ENCODE measurements around the gene SGTB. TPM values are rescaled to one million over a fixed set of nuclear protein-coding genes. Genes with fewer than 3 reads are reported as not detected.

SGTB gene
- total RNA-seq, 1 experiment from 2014 or later = 19.1 TPM

DNA sequence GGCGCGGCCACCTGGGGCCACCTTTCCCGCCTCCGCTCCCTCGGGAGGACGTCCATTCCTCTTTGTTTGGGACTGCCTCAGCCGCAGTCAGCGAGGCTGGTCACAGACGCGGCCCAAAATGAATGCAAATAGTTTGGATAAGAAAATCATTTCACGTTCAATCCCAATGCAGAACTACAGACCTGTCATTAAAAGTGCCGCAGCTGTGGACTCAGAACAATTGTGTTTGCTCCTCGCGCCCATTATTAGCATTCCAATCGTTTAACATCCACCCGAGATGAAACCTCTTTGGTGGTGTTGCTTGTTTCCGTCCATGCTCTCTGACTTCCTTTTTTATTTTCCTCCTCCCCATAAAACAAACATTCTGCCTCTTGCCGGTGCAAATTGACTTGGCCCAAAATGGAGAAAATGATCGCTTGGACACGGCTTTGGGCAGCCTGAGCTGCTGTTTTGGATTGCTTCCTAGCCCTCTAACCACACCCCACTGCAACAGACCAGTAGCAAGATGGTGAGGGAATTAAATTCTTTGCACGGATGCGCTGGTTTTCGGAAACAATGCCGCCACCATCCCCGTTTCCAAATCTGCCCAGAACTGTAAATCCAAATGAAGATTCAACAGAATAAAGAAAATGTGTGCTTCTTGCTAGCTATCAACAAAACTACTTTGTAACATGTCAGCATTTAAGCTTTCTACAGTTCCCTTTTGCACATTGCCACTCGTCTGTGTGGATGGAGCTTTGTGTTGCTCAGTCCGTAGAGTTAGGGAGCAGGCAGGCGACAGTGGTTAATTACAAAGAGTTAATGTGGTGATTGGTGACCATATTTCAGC, 880 bp upstream of the SGTB start:
- Histone ChIP-seq H3K4me3 (ENCODE audit: low read depth, low read length, poor library complexity, severe bottlenecking) (peak overlapping the region; percentile 77), H3K9me3 (ENCODE audit: low read depth, low read length, poor library complexity, severe bottlenecking) (no peaks in the 10 kb centered on the region), H3K27ac (ENCODE audit: low read depth, low read length, poor library complexity, severe bottlenecking) (peak overlapping the region; percentile 85), H3K4me1 (ENCODE audit: insufficient read depth, low read length, poor library complexity, severe bottlenecking) (peaks cover 16% of the 10 kb centered on the region), H3K36me3 (ENCODE audit: insufficient read depth, low read length, poor library complexity, severe bottlenecking) (no peaks in the 10 kb centered on the region), H3K27me3 (replicated peaks; ENCODE audit: insufficient read depth, low read depth, low read length, poor library complexity) (no peaks in the 10 kb centered on the region)
- ChIA-PET CTCF (interaction anchor here (0.6 kb wide), 1 partner anchor 504 kb away, joined by 3 read pairs; no protein-coding TSS in a partner anchor), POLR2A (ENCODE audit: low non-redundant PET) (interaction anchor here (0.7 kb wide), 1 partner anchor 112 kb away, joined by 4 read pairs; no protein-coding TSS in a partner anchor)
- no peak for TF ChIP-seq EZH2 (IDR thresholded peaks at IDR 0.05; ENCODE audit: borderline replicate concordance, low read depth, low read length, poor library complexity, severe bottlenecking)
- TF ChIP-seq, protein P1, sequence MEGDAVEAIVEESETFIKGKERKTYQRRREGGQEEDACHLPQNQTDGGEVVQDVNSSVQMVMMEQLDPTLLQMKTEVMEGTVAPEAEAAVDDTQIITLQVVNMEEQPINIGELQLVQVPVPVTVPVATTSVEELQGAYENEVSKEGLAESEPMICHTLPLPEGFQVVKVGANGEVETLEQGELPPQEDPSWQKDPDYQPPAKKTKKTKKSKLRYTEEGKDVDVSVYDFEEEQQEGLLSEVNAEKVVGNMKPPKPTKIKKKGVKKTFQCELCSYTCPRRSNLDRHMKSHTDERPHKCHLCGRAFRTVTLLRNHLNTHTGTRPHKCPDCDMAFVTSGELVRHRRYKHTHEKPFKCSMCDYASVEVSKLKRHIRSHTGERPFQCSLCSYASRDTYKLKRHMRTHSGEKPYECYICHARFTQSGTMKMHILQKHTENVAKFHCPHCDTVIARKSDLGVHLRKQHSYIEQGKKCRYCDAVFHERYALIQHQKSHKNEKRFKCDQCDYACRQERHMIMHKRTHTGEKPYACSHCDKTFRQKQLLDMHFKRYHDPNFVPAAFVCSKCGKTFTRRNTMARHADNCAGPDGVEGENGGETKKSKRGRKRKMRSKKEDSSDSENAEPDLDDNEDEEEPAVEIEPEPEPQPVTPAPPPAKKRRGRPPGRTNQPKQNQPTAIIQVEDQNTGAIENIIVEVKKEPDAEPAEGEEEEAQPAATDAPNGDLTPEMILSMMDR (conservative IDR thresholded peaks at IDR 0.05; ENCODE audit: low read depth, low read length) = no peak
- peak; percentile 58 for DNase-seq (ENCODE audit: low spot score)
- intact Hi-C loops (cut with micrococcal nuclease; ENCODE audit: unreplicated experiment) = loop anchor here (2.0 to 10.0 kb wide), 2 partner anchors 202 to 422 kb away; partner anchors contain the start of gene SREK1
- BruUV-seq (replicated peaks) = TSS peak; percentile 66

DNA sequence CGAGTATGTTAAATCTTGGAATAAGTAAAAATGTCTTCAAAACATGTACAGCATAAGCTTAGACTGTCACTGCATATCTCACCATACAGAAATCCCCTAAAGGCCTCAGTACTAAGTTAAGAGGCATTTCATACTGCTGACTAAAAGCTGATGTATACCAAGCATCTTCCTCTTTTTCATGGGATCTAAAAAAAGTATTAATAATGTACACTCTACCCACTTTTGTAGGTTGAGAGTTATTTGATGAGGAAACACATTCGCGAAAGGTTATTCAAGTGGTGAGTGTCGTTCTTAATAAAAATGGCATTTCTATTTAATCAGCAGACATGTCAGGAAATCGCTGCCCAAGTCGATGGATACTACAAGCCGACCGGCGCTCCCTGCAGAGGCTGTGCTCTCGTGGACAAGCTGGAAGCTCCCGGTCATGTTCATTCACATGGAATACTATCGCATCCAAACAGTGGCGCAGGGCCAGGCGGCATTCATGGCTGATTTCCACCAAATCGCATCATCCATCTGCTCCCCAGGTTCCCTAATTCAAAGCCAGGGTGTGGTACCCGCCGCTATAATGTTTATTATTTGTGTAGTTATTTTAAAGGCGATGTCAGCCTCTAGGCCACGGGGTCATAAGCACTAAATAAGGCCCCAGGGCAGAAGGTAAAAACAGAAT, 724 bp downstream of the SGTB start:
- DNase-seq (ENCODE audit: low spot score) = peak; percentile 57
- intact Hi-C loops (cut with micrococcal nuclease; ENCODE audit: unreplicated experiment) = loop anchor here (10.0 kb wide), 1 partner anchor 424 kb away; the partner anchor contains the start of gene SREK1
- peaks cover 16% of the 10 kb centered on the region for H3K4me1 ChIP-seq (ENCODE audit: insufficient read depth, low read length, poor library complexity, severe bottlenecking)

DNA sequence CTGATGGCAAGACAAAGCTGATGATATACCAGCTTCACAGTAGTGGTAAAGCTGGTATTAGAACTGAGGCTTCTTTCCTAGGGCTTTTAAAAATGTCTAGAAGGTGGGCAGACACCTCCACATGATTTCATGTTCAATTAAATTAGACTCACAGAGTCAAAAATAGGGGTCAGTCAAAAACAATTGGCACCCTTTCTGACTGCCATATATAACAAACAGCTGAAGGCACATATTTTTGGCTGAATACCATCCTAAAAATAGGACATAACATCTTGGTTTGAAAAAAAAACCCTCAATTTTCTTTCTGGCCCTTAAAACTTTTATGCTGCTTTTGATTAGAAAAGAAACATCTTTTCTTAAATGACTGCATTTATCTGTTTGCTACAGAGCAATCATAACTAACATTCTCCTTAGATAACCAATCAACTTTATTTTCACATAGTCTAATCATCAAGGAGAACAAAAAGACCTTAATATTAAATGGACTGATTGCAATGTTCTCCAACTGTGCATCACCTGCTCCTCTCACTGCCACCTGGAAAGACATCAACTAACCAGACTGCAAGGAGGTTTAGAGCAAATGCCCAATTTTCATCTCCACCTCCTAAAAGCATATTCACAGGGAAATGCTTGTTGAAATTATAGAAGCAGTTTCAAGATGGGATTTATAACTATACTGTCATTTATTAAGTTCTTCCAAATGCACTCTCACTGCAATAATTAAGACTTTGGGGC, 3.2 kb downstream of the SGTB start:
- POLR2A ChIA-PET (ENCODE audit: low non-redundant PET) = no interaction called here
- CTCF ChIA-PET = no interaction called here

More for the DNA sequence above, 724 bp downstream of the SGTB start:
- Histone ChIP-seq H3K4me3 (ENCODE audit: low read depth, low read length, poor library complexity, severe bottlenecking) (peak overlapping the region; percentile 77), H3K9me3 (ENCODE audit: low read depth, low read length, poor library complexity, severe bottlenecking) (no peaks in the 10 kb centered on the region), H3K27me3 (replicated peaks; ENCODE audit: insufficient read depth, low read depth, low read length, poor library complexity) (no peaks in the 10 kb centered on the region), H3K36me3 (ENCODE audit: insufficient read depth, low read length, poor library complexity, severe bottlenecking) (no peaks in the 10 kb centered on the region), H3K27ac (ENCODE audit: low read depth, low read length, poor library complexity, severe bottlenecking) (peak overlapping the region; percentile 85)
- BruUV-seq (replicated peaks) = no TSS peak
- CTCF ChIA-PET = no interaction called here
- TF ChIP-seq, protein P1 (conservative IDR thresholded peaks at IDR 0.05; ENCODE audit: low read depth, low read length) = no peak
- TF ChIP-seq EZH2 (IDR thresholded peaks at IDR 0.05; ENCODE audit: borderline replicate concordance, low read depth, low read length, poor library complexity, severe bottlenecking) = no peak
- POLR2A ChIA-PET (ENCODE audit: low non-redundant PET) = no interaction called here

More for the DNA sequence above, 3.2 kb downstream of the SGTB start:
- H3K27me3 ChIP-seq (replicated peaks; ENCODE audit: insufficient read depth, low read depth, low read length, poor library complexity) = no peaks in the 10 kb centered on the region
- intact Hi-C loops (cut with micrococcal nuclease; ENCODE audit: unreplicated experiment) = no loop called here
- no peaks in the 10 kb centered on the region for H3K36me3 ChIP-seq (ENCODE audit: insufficient read depth, low read length, poor library complexity, severe bottlenecking)
- TF ChIP-seq EZH2 (IDR thresholded peaks at IDR 0.05; ENCODE audit: borderline replicate concordance, low read depth, low read length, poor library complexity, severe bottlenecking) = no peak
- TF ChIP-seq, protein P1 (conservative IDR thresholded peaks at IDR 0.05; ENCODE audit: low read depth, low read length) = no peak
- H3K9me3 ChIP-seq (ENCODE audit: low read depth, low read length, poor library complexity, severe bottlenecking) = no peaks in the 10 kb centered on the region
- H3K4me3 ChIP-seq (ENCODE audit: low read depth, low read length, poor library complexity, severe bottlenecking) = no peak overlapping the region
- H3K27ac ChIP-seq (ENCODE audit: low read depth, low read length, poor library complexity, severe bottlenecking) = no peak overlapping the region
- DNase-seq (ENCODE audit: low spot score) = no peak
- peaks cover 7% of the 10 kb centered on the region for H3K4me1 ChIP-seq (ENCODE audit: insufficient read depth, low read length, poor library complexity, severe bottlenecking)
- no TSS peak for BruUV-seq (replicated peaks)
